WTC11 (cell line): ENCODE results near the gene LTBP1. TPM values are rescaled to one million over a fixed set of nuclear protein-coding genes. Genes with fewer than 3 reads are reported as not detected.

Source experiments
- ATAC-seq: fragments of 200-7000 bp; cut with Tn5 transposase; 2 replicates; pipeline ENCODE4 v1.10.0; 2021; ENCODE audit warnings: mild to moderate bottlenecking, moderate library complexity
- CTCF ChIA-PET: fragments of 300-600 bp; sonication (Branson Sonifier 250); formaldehyde crosslinking; loops from one replicate; lab custom pipeline; 2021; ENCODE audit warnings: antibody characterized with exemption; lab: Charles Lee
- POLR2A ChIA-PET: fragments of 350-600 bp; sonication (Branson Sonifier 250); formaldehyde crosslinking; loops from one replicate; lab custom pipeline; 2021; ENCODE audit warnings: antibody characterized with exemption; lab: Charles Lee
- DNase-seq: peaks from one replicate; pipeline ENCODE4 v3.0.0; 2021; ENCODE audit warnings: low spot score
- H3K27ac Mint-ChIP-seq: 2 replicates; pipeline ENCODE4 v1.8.0; 2021; ENCODE audit warnings: mixed read lengths
- H3K27me3 Mint-ChIP-seq: 2 replicates; pipeline ENCODE4 v1.8.0; 2021; ENCODE audit warnings: low read depth, mild to moderate bottlenecking, moderate library complexity, mixed read lengths
- H3K36me3 Mint-ChIP-seq: 2 replicates; pipeline ENCODE4 v1.8.0; 2021; ENCODE audit warnings: mixed read lengths
- H3K4me1 Mint-ChIP-seq: 2 replicates; pipeline ENCODE4 v1.8.0; 2022; ENCODE audit warnings: mixed read lengths
- H3K4me3 Mint-ChIP-seq: 2 replicates; pipeline ENCODE4 v1.8.0; 2021; ENCODE audit warnings: mild to moderate bottlenecking, moderate library complexity, mixed read lengths
- H3K9me3 Mint-ChIP-seq: 2 replicates; pipeline ENCODE4 v1.8.0; 2021; ENCODE audit warnings: mixed read lengths
- ATF1 ChIP-seq: sonication (generic); formaldehyde crosslinking; IDR thresholded peaks from 2 replicates; pipeline ENCODE4 v1.8.1; 2023; ENCODE audit warnings: mild to moderate bottlenecking, moderate library complexity, missing genetic modification reagents
- CBFB ChIP-seq: sonication (generic); formaldehyde crosslinking; IDR thresholded peaks from 2 replicates; pipeline ENCODE4 v1.8.1; 2022; ENCODE audit warnings: mild to moderate bottlenecking, low read depth, missing genetic modification reagents
- CDX4 ChIP-seq: fragments of 250-450 bp; sonication (Bioruptor Pico); IDR thresholded peaks from 2 replicates; pipeline ENCODE4 v1.9.0; 2021; ENCODE audit warnings: moderate library complexity, mild to moderate bottlenecking, inconsistent platforms, borderline replicate concordance
- CREB1 ChIP-seq: sonication (generic); formaldehyde crosslinking; IDR thresholded peaks from 2 replicates; pipeline ENCODE4 v1.8.0; 2023; ENCODE audit warnings: mild to moderate bottlenecking, missing genetic modification reagents
- EMX1 ChIP-seq: fragments of 250-450 bp; sonication (Bioruptor Pico); IDR thresholded peaks from 2 replicates; pipeline ENCODE4 v1.8.0; 2021; ENCODE audit warnings: mild to moderate bottlenecking
- FOXK1 ChIP-seq: sonication (generic); formaldehyde crosslinking; IDR thresholded peaks from 2 replicates; pipeline ENCODE4 v1.8.0; 2022; ENCODE audit warnings: mild to moderate bottlenecking, moderate library complexity, missing genetic modification reagents
- FOXP1 ChIP-seq: sonication (generic); formaldehyde crosslinking; IDR thresholded peaks from 2 replicates; pipeline ENCODE4 v1.8.0; 2022; ENCODE audit warnings: missing genetic modification reagents, mild to moderate bottlenecking, moderate library complexity, borderline replicate concordance
- GTF2I ChIP-seq: fragments of 250-450 bp; sonication (Bioruptor Pico); conservative IDR thresholded peaks from 2 replicates; pipeline ENCODE4 v1.4.0; 2021; ENCODE audit warnings: mild to moderate bottlenecking
- IRF1 ChIP-seq: sonication (generic); formaldehyde crosslinking; IDR thresholded peaks from 2 replicates; pipeline ENCODE4 v1.8.0; 2023; ENCODE audit warnings: missing genetic modification reagents
- JUN ChIP-seq: sonication (generic); formaldehyde crosslinking; IDR thresholded peaks from 2 replicates; pipeline ENCODE4 v1.8.0; 2023; ENCODE audit warnings: mild to moderate bottlenecking, missing genetic modification reagents
- MYBL2 ChIP-seq: sonication (generic); formaldehyde crosslinking; IDR thresholded peaks from 2 replicates; pipeline ENCODE4 v1.8.1; 2023; ENCODE audit warnings: mild to moderate bottlenecking, moderate library complexity, missing genetic modification reagents
- OVOL2 ChIP-seq: fragments of 250-450 bp; sonication (Bioruptor Pico); IDR thresholded peaks from 2 replicates; pipeline ENCODE4 v1.9.0; 2021; ENCODE audit warnings: mild to moderate bottlenecking, borderline replicate concordance
- PREB ChIP-seq: sonication (generic); formaldehyde crosslinking; IDR thresholded peaks from 2 replicates; pipeline ENCODE4 v1.8.1; 2022; ENCODE audit warnings: mild to moderate bottlenecking, missing genetic modification reagents, moderate library complexity, borderline replicate concordance
- PRRX2 ChIP-seq: fragments of 250-450 bp; sonication (Bioruptor Pico); IDR thresholded peaks from 2 replicates; pipeline ENCODE4 v1.8.0; 2021; ENCODE audit warnings: mild to moderate bottlenecking
- RORB ChIP-seq: fragments of 250-450 bp; sonication (Bioruptor Pico); IDR thresholded peaks from 2 replicates; pipeline ENCODE4 v1.9.0; 2021; ENCODE audit warnings: mild to moderate bottlenecking
- SMAD4 ChIP-seq: sonication (generic); formaldehyde crosslinking; IDR thresholded peaks from 2 replicates; pipeline ENCODE4 v1.8.0; 2022; ENCODE audit warnings: mild to moderate bottlenecking, missing genetic modification reagents
- TEAD1 ChIP-seq: sonication (generic); formaldehyde crosslinking; IDR thresholded peaks from 2 replicates; pipeline ENCODE4 v1.8.0; 2022; ENCODE audit warnings: mild to moderate bottlenecking, missing genetic modification reagents
- ZNF416 ChIP-seq: fragments of 250-450 bp; sonication (Bioruptor Pico); IDR thresholded peaks from 2 replicates; pipeline ENCODE4 v1.9.0; 2021; ENCODE audit warnings: mild to moderate bottlenecking, inconsistent platforms
- ZNF532 ChIP-seq: fragments of 250-450 bp; sonication (Bioruptor Pico); IDR thresholded peaks from 2 replicates; pipeline ENCODE4 v1.9.0; 2021; ENCODE audit warnings: mild to moderate bottlenecking, borderline replicate concordance
- total RNA-seq: library from RNA; stranded (reverse); gene quantifications from 3 replicates; pipeline ENCODE4 v1.2.3, GENCODE V29; 2021
- TF ChIP-seq, protein P1 (sequence below): sonication (generic); formaldehyde crosslinking; IDR thresholded peaks from 2 replicates; pipeline ENCODE4 v1.8.1; 2023; ENCODE audit warnings: mild to moderate bottlenecking, missing genetic modification reagents
- TF ChIP-seq, protein P2 (sequence below): sonication (generic); formaldehyde crosslinking; IDR thresholded peaks from 2 replicates; pipeline ENCODE4 v1.8.0; 2023; ENCODE audit warnings: mild to moderate bottlenecking, missing genetic modification reagents

Gene LTBP1
- total RNA-seq, 1 experiment from 2014 or later: 33.6 TPM

DNA sequence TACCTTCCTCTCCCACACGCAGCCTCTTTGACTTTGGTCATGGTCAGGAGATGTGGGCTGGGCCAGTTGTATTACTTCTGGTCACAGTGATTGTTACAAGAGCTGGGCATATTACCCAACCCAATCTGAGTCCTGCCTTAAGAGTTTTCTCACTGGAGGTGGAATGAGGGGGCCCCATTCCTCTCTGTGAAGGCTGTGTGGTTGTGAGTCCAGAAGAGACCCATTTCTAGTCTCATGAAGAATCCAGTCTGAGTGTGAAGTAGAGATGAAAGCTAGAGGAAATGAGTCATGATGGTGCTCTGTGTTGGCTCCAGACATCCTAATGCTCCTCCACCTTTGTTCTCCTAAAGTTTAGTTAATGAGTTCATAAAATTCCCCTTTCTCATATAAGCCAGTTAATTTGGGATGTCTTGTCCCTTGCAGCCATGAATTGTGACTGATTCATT is 478.9 kb downstream of the LTBP1 start:
- no peak for TF ChIP-seq FOXP1 (CRISPR knock-in tag)
- TF ChIP-seq FOXK1 (CRISPR knock-in tag): no peak
- no peak for TF ChIP-seq RORB (CRISPR knock-in tag)
- TF ChIP-seq JUN (CRISPR knock-in tag): no peak
- peaks cover 22% of the 10 kb centered on the region for H3K9me3 Mint-ChIP-seq
- H3K27me3 Mint-ChIP-seq: no peaks in the 10 kb centered on the region
- DNase-seq (no peak), ATAC-seq (no peak)
- ChIA-PET POLR2A (no interaction called here), CTCF (no interaction called here)
- H3K4me1 Mint-ChIP-seq: no peaks in the 10 kb centered on the region
- no peak overlapping the region for H3K4me3 Mint-ChIP-seq
- H3K27ac Mint-ChIP-seq: no peak overlapping the region
- peaks cover 2% of the 10 kb centered on the region; the same call in 1 of the 2 replicates for H3K36me3 Mint-ChIP-seq

- Mint-ChIP-seq H3K36me3 (peaks cover 2% of the 10 kb centered on the region; the same call in 1 of the 2 replicates), H3K4me1 (no peaks in the 10 kb centered on the region), H3K27ac (no peak overlapping the region), H3K9me3 (peaks cover 22% of the 10 kb centered on the region), H3K27me3 (no peaks in the 10 kb centered on the region), H3K4me3 (no peak overlapping the region)
- POLR2A ChIA-PET: no interaction called here
- no peak for DNase-seq
- CTCF ChIA-PET: no interaction called here
- ATAC-seq: no peak
- no peak for TF ChIP-seq CBFB
- no peak for TF ChIP-seq FOXP1 (CRISPR knock-in tag)
- no peak for TF ChIP-seq ZNF416 (CRISPR knock-in tag)
- no peak for TF ChIP-seq IRF1 (CRISPR knock-in tag)
- TF ChIP-seq PRRX2 (CRISPR knock-in tag): no peak
- TF ChIP-seq, protein P1, sequence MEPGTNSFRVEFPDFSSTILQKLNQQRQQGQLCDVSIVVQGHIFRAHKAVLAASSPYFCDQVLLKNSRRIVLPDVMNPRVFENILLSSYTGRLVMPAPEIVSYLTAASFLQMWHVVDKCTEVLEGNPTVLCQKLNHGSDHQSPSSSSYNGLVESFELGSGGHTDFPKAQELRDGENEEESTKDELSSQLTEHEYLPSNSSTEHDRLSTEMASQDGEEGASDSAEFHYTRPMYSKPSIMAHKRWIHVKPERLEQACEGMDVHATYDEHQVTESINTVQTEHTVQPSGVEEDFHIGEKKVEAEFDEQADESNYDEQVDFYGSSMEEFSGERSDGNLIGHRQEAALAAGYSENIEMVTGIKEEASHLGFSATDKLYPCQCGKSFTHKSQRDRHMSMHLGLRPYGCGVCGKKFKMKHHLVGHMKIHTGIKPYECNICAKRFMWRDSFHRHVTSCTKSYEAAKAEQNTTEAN (CRISPR knock-in tag): no peak
- no peak for TF ChIP-seq OVOL2 (CRISPR knock-in tag)
- no peak for TF ChIP-seq CDX4 (CRISPR knock-in tag)
- TF ChIP-seq ATF1: no peak
- TF ChIP-seq, protein P2, sequence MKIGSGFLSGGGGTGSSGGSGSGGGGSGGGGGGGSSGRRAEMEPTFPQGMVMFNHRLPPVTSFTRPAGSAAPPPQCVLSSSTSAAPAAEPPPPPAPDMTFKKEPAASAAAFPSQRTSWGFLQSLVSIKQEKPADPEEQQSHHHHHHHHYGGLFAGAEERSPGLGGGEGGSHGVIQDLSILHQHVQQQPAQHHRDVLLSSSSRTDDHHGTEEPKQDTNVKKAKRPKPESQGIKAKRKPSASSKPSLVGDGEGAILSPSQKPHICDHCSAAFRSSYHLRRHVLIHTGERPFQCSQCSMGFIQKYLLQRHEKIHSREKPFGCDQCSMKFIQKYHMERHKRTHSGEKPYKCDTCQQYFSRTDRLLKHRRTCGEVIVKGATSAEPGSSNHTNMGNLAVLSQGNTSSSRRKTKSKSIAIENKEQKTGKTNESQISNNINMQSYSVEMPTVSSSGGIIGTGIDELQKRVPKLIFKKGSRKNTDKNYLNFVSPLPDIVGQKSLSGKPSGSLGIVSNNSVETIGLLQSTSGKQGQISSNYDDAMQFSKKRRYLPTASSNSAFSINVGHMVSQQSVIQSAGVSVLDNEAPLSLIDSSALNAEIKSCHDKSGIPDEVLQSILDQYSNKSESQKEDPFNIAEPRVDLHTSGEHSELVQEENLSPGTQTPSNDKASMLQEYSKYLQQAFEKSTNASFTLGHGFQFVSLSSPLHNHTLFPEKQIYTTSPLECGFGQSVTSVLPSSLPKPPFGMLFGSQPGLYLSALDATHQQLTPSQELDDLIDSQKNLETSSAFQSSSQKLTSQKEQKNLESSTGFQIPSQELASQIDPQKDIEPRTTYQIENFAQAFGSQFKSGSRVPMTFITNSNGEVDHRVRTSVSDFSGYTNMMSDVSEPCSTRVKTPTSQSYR (CRISPR knock-in tag): no peak
- no peak for TF ChIP-seq EMX1 (CRISPR knock-in tag)
- TF ChIP-seq SMAD4 (CRISPR knock-in tag): no peak
- TF ChIP-seq CREB1 (CRISPR knock-in tag): no peak
- no peak for TF ChIP-seq PREB
- TF ChIP-seq TEAD1 (CRISPR knock-in tag): no peak
- TF ChIP-seq GTF2I (CRISPR knock-in tag): no peak
- TF ChIP-seq ZNF532 (CRISPR knock-in tag): no peak
- no peak for TF ChIP-seq MYBL2 (CRISPR knock-in tag)
These were observed 480.0 kb downstream of the LTBP1 start for GRCh38 chr2:33426666-33427231.
